Ureter (tissue), 1 donor: ENCODE results near the gene RSPO1. TPM values are rescaled to one million over a fixed set of nuclear protein-coding genes. Genes with fewer than 3 reads are reported as not detected.

Experiments used
- DNase-seq: peaks from one replicate; pipeline ENCODE4 v3.0.0-alpha.2; 2020; ENCODE audit warnings: low spot score
- total RNA-seq: library from RNA; stranded (reverse); gene quantifications from one replicate; pipeline ENCODE4 v1.2.4, GENCODE V29; 2023
- donor health status: DM: yes; HTN: yes; CAD: no.

The RSPO1 gene
- total RNA-seq, 1 donor from 2014 or later: 1.3 TPM

DNA sequence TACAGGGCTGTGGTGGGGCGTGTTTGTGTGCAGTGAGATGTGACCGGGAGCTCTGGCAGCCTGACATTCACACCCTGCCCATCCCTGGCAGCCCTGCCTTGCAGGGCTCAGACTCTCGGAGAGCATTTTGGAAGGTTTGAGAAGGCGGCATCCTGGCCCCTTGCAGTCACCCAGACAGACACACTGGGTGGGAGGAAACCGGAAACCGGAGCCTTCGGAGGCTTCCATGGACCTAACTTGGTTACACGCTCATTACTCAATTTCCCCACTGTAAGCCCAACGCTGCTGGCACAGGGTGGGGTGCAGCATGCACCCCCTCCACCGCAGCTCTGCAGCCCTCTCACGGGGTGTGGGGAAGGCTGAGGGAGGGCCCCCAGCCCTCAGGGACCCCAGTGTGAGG is 22.2 kb upstream of the RSPO1 start:
- DNase-seq: no peak

DNA sequence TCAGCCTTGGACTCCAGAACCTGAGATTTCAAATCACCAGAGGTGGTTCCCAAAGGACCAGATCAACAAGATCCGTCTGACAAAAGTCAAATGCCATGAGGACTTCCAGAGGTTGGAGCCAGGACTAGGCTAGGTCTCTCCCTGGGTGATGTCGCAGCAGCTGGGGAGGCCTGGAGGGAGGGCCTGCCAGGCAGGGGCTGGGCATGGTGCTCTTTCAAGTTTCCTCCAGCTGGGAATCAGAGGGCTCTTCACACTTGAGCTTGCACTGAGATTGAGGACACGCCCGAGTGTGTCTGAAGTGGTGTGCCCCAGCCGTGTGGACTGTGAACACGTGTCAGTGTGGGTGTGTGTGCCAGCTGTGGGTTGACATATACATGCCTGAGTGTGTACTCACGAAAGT is 21.3 kb upstream of the RSPO1 start:
- no peak for DNase-seq

GRCh38 chr1:37655274-37655673 is 20.6 kb upstream of the RSPO1 start:
- no peak for DNase-seq

GRCh38 chr1:37653906-37654305 is 19.2 kb upstream of the RSPO1 start:
- DNase-seq: no peak

- no peak for DNase-seq
These were observed 18.3 kb upstream of the RSPO1 start for GRCh38 chr1:37652976-37653375.

- no peak for DNase-seq
These were observed 17.1 kb upstream of the RSPO1 start for GRCh38 chr1:37651803-37652202.

DNA sequence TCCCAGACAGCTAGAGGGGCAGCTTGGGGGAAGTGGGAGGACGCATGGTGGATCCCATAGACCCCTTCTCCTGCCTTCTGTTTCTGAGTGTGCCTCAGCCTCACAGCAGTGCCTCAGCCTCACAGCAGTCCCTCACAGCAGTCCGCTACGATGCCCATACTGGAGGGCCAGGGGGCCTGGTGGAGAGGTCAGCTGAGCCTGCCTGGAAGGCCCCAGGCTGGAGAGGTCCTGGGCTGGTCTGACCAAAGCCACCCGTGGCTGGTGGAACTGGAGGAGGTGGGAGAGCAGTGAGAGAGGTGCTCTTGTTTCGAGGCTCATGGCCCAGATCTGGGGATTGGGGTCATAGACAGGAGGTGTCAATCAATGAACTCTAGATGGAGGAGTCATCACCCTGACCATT is 16.0 kb upstream of the RSPO1 start:
- DNase-seq: no peak

DNA sequence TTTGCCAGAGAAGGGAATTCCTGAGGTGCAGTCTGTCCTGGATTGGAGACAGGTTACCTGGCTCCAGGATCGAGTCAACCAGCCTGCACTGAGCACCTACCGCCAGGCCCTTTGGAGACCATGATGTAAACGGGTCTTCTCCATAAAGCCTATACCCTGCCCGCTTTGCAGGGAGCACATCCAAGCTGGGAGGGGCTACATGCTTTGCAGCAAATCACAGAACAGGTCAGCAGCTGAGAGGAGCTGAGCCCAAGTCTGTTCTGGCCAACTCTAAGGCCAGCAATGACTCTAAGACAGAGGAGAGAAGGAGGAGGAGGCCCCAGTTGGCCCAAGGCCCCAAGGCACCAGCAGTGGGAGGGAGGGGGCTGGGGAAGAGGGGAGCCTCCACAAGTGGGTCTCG is 15.5 kb upstream of the RSPO1 start:
- no peak for DNase-seq

DNA sequence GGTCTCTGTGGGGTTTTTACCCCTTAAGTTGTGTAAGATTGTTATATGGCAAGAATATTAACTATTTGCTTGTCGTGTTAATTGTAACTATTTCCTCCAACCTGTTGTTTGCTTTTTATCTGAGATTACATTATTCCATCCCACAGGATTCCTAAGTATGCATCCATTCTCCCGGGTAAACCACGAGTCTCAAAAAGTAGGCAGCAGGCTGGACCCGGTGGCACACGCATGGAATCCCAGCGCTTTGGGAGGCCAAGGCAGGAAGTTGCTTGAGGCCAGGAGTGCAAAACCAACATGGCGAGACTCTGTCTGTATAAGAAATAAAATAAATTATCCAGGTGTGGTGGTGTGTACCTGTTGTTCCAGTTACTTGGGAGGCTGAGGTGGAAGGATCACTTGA is 12.6 kb upstream of the RSPO1 start:
- no peak for DNase-seq

DNA sequence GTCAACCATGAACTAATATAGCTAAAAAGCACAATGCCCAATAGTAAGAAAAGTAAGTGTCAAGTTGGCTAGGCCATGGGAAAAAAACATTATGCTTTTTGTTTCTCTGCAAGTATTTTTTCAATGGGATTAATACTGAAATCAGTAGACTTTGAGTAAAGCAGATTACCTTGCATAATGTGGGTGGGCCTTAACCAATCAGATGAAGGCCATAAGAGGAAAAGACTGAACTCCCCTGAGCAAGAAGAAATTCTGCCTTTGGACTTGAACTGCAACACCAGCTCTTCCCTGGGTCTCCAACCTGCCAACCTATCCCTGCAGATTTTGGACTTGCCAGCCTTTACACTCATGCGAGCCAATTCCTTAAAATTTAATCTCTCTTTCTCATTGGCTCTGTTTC is 6.4 kb upstream of the RSPO1 start:
- DNase-seq: no peak

DNA sequence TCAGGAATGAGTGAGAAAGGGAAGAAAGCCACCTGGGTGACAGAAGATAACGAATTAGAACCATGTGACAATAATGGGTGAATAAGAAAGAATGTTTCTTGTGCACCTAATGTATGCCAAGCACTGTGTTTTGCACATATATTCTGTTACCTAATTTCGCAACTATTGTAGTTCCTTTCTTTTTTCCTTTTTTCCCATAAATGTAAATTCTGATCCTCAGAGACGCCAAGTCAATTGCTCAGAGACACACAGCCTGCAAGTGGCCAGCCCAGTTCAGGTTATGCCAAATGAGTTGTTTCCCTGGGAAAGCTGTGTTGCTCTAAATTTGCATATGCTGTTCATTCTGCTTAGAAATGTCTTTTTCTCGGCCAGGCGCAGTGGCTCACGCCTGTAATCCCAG is 1.7 kb upstream of the RSPO1 start:
- DNase-seq: no peak

DNA sequence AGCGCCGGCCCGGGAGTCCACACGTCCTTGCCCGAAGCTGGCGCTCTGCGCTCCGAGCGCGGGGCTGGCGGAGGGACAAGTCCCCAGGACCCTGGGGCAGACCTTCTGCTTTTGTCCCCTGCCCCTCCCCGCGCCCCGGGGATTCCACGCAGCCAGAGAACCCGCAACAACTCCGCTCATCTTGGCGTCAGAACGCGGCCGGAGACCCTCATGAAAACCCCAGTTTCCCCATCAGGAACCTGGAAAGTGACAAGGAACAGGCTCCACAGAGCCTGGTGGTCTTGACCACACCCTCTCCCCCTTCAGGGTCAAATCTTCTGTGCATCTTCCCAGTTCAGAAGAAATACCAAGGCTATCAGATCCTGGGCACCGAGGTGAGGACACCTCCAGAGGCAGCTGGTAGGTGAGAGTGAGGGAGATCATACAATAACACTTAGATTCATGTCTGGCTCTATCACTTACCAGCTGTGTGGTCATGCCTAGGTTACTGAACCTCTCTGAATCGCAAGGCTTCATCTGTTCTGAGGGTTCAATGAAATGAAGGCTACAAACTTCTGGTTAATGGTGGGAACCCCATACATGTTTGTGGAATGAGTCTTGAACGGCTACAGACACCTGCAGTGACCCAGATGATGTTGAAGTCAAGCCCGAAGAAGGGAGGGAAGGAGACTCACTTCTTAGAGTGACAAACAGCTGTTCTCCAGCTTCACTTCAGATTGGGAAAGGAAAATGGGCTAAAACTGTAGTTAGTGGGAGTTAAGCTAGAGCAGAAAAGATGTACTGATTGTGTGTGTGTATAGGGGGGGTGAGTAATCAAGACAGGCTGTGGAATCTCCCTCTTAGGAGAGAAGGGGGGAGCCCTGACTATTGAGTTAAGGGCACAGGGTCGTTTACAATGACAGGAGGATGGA is 555 bp upstream of the RSPO1 start:
- no peak for DNase-seq

DNA sequence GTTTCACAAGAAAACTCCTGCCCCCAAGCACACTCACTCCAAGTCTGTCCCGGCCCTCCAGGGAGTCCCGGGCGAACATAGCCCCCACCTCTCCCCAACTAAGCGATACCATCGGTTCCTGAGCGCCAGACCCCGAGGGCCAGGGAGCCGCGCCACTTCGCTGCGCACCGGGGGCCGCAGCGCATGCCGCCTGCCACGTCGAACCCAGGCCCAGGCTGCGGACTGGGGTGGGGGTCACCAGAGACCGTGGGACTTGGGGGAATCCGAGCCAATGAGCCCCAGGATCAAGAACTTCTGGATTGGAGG is 801 bp downstream of the RSPO1 start:
- no peak for DNase-seq

DNA sequence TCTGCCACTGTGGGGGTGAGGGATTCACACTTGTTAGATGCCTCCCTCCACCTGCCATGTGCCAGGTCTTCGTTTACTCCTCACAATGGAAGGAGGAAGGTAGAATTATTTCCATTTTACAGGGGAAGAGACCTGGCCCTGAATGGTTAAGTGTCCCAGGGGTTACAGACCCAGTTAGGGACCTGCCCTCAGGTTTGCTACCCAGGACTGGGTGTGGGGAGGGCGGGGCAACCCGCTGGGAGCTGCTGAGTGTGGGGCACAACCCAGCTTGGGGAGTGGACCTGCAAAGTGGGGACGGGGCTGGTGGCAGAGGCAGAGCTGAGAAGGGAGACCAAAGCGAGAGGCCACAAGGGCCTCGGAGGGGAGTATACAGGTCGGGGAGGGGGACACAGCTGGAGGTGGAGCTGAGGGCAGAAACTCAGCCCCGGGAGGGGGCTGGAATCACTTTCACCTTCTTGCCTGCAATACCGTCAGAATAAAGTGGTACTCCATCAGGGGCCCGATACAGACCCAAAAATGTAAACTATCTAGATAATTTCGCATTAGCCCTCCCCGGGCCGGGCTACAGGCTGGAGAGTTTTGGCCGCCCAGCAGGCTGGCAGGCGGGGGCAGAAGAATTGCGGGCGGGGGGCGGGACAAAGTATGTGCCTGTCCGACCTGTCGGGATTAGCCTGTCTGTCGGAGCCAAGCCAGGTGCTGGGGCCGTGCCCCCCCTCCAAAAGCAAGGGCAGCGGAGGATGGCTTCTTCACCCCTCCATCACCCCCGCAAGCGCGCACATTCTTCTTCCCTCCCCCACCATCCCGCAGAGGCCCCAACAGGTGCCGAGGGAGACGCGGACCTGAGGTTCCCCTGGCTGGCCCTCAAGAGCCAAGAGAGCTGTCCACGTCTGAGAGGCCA is 1.4 kb downstream of the RSPO1 start:
- DNase-seq: no peak

GRCh38 chr1:37631036-37631435 is 3.7 kb downstream of the RSPO1 start:
- DNase-seq: no peak

DNA sequence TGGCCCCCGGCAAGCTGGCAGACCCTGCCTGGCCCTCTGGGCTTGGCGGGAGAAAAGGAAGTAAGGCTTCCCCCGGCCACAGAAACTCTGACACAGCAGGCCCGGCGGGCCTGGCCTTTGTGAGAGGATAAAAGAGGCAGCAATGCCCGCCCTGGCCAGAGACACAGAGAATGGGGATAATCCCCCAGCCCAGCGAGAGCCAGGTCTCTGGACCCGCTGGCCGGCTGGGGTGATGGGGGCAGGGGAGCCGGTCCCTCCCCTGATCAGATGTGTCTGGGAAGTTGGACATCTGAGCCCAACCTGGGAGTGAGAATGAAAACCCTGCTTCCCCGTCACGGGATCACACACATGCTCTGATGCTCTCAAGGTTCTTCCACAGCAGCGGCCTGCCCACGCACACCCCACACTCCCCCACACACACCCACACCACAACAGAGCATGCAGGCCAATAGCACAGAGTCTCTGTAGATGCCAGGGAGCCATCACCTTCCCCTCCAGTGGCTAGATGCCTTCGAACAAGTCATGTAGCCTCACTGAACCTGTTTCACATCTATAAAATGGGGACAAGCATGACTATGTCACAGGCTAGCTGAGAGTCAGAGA is 4.2 kb downstream of the RSPO1 start:
- no peak for DNase-seq

DNA sequence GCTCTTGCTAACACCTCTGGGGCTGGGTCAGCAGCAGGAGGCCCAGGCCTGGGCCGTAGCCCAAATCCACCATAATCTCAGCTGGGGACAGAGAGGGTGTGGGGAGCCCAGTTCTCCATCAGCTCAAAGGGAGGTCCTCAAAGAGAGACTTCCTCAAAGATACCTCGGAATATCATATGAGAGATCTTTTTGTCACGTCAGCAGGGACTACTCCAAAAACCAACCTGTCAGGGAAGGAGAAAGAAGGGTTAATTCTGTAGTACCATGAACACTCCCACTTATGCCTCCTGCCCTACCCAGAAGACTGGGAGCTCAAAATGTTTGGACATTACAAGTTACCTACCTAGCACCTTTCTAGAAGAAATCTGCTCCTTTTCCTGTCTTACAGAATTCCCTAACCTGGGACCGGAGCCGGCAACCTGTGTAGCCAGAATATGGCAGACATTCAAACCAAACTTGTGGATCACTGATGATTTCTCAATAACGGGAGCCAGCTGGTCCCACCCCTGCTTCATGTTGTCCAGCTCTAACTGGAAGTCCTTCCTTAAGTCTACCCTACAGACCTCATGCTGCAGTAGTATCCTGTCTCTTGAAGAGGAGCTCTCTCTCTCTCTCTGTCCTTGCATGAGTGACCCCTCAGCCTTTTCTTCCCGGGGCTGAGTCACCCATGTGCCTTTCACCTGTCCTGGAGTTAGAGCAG is 4.8 kb downstream of the RSPO1 start:
- no peak for DNase-seq

DNA sequence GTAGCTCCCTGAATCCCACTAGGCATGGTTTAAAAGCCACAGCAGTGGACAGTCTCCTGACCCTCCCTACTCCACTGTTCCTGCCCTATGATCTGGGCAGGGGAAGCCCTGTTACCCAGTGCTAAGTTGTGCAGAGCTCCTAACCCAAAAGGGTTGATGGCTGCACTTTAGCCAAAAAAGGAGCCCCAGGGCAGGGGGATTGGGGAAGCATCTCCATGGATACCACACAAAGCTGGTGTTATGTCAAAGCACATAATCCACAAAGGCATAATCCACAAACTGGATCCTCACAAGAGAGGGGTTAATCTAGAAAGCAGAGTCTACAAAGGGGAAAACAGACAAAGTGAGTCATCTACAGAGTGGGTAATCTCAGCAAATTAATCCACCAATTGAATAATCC is 5.7 kb downstream of the RSPO1 start:
- no peak for DNase-seq

- DNase-seq: no peak
These were observed 6.6 kb downstream of the RSPO1 start for GRCh38 chr1:37628026-37628556.

- DNase-seq: no peak
These were observed 12.6 kb downstream of the RSPO1 start for GRCh38 chr1:37622131-37622530.

DNA sequence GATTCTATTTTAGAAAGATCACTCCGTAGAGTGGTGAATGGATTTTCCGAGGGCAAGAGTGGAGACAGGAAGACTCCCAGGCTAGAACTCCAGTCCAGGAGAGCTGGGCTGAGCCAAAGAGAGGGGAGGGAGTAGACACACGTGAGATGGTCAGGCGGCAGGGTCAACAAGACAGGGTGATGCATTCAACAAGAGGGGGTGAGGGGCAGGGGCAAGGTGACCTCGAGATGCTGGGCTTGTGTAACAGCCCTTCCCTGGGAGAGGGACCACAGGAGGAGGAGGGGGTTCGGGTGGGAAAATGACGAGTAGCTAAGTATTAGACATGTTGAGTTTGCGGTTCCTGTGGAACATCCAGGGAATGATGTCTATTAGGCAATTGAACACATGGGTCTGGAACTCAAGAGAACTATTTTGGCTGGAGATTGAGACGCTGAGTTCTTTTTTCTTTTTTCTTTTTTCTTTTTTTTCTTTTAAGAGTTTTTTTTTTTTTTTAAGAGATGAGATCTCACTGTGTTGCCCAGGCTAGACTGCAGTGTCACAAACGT is 13.3 kb downstream of the RSPO1 start:
- no peak for DNase-seq

- no peak for DNase-seq
These were observed 14.0 kb downstream of the RSPO1 start for GRCh38 chr1:37620707-37621106.
